ENCODE measurements around the gene RFTN2.
"Not testable (repeated sequence)": the region's sequence is repeated elsewhere in the genome, so short reads cannot be mapped to it uniquely, and the experiment has no call there.

DNA sequence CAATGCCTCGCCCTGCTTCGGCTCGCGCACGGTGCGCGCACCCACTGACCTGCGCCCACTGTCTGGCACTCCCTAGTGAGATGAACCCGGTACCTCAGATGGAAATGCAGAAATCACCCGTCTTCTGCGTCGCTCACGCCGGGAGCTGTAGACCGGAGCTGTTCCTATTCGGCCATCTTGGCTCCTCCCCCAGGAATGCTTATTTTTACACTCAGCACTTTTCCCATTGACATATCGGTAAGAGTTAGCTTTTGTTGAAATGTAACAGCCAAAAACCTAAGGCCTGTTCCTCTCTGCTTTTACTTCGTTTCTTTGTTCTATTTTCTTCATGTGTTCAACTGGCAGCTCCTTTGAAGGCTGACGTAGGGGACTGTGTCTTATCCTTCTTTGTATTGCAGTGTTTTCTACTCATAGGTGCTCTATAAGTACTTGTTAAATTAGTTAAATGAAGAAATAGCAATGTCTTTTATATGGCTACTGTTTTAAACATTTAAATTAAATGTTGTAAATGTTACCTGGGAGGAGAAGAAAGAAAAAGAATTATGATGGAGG is 34.7 kb downstream of the RFTN2 start:
- TF ChIP-seq, protein P1, sequence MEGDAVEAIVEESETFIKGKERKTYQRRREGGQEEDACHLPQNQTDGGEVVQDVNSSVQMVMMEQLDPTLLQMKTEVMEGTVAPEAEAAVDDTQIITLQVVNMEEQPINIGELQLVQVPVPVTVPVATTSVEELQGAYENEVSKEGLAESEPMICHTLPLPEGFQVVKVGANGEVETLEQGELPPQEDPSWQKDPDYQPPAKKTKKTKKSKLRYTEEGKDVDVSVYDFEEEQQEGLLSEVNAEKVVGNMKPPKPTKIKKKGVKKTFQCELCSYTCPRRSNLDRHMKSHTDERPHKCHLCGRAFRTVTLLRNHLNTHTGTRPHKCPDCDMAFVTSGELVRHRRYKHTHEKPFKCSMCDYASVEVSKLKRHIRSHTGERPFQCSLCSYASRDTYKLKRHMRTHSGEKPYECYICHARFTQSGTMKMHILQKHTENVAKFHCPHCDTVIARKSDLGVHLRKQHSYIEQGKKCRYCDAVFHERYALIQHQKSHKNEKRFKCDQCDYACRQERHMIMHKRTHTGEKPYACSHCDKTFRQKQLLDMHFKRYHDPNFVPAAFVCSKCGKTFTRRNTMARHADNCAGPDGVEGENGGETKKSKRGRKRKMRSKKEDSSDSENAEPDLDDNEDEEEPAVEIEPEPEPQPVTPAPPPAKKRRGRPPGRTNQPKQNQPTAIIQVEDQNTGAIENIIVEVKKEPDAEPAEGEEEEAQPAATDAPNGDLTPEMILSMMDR (conservative IDR thresholded peaks at IDR 0.05 in 1 of 2, IDR thresholded peaks at IDR 0.05 in 1 of 2; ENCODE audit: extremely low read depth in 1 of 2, insufficient read depth in 1 of 2, low read depth in 1 of 2, low read length in 2 of 2) = not testable (repeated sequence)
- TF ChIP-seq EZH2 (IDR thresholded peaks at IDR 0.05; ENCODE audit: borderline replicate concordance, low read length) = not testable (repeated sequence)
